Skeletal muscle satellite cell (primary cell): ENCODE results near the gene STX17.

Experiments
- H3K27me3 ChIP-seq: 2 replicates; pipeline ENCODE4 v1.7.0; 2013; ENCODE audit warnings: low read length; ENCODE audit not compliant: control insufficient read depth, insufficient read depth
- H3K36me3 ChIP-seq: 2 replicates; pipeline ENCODE4 v1.7.0; 2013; ENCODE audit warnings: mild to moderate bottlenecking, control low read depth, low read length; ENCODE audit not compliant: insufficient read depth
- H3K4me1 ChIP-seq: 2 replicates; pipeline ENCODE4 v1.7.0; 2013; ENCODE audit warnings: low read length; ENCODE audit not compliant: control insufficient read depth, insufficient read depth
- H3K4me2 ChIP-seq: 2 replicates; pipeline ENCODE4 v1.7.0; 2013; ENCODE audit warnings: mild to moderate bottlenecking, low read length
- H3K4me3 ChIP-seq: 2 replicates; pipeline ENCODE4 v1.7.0; 2013; ENCODE audit warnings: low read length
- H3K9ac ChIP-seq: 2 replicates; pipeline ENCODE4 v1.7.0; 2013; ENCODE audit warnings: mild to moderate bottlenecking, low read depth, low read length, moderate library complexity
- H3K9me3 ChIP-seq: replicated peaks from 2 replicates; pipeline ENCODE4 v1.7.0; 2013; ENCODE audit warnings: mild to moderate bottlenecking, control low read depth, low read length

STX17 gene

DNA sequence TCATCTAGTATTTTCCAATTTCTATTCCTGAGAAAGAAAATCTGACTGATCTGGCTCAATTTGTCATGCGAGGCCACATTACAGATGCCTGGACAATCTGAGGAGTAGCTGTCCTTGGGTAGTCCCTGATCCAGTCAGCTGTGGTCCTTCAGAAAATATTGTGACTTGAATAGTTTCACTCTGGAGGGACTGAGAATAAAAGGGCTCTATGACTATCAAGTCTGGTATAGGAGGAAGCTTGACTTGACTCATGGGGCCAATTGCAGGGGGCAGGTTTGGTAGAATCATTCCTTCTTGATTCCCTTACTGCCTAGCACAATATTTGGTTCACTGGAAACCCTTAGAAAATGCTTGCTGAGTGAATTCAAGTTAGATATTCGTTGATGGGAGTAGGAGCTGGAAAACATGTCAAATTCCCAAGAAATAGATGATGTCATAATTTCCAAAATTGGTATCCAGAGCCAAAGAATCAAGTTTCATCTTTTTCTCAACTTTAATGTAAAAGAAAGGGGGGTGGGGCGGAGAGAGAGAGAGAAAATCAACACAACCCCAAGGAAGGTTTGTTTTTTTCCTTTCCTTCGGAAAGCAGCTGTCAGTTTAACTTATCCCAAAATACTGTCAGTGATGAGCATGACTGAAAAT lies 32.4 kb upstream of the STX17 start:
- Histone ChIP-seq H3K9ac (no peak overlapping the region), H3K4me3 (no peak overlapping the region), H3K27me3 (no peaks in the 10 kb centered on the region), H3K4me2 (no peak overlapping the region), H3K36me3 (no peaks in the 10 kb centered on the region), H3K9me3 (no peaks in the 10 kb centered on the region), H3K4me1 (peaks cover 1% of the 10 kb centered on the region)

DNA sequence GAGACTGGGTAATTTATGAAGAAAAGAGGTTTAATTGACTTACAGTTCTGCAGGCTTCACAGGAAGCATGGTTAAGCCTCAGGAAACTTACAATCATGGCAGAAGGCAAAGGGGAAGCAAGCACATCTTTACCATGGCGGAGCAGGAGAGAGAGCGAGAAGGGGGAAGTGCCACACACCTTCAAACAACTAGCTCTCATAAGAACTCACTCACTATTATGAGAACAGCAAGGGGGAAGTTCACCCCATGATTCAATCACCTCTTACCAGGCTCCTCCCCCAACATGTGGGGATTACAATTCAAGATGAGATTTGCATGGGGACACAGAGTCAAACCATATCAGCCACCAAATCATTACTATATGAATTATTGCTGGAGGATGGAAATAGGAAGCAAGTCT lies 30.3 kb upstream of the STX17 start:
- no peaks in the 10 kb centered on the region for H3K27me3 ChIP-seq
- no peaks in the 10 kb centered on the region for H3K9me3 ChIP-seq
- no peak overlapping the region for H3K4me2 ChIP-seq
- no peaks in the 10 kb centered on the region for H3K36me3 ChIP-seq
- H3K4me3 ChIP-seq = no peak overlapping the region
- no peak overlapping the region for H3K9ac ChIP-seq
- no peaks in the 10 kb centered on the region for H3K4me1 ChIP-seq

DNA sequence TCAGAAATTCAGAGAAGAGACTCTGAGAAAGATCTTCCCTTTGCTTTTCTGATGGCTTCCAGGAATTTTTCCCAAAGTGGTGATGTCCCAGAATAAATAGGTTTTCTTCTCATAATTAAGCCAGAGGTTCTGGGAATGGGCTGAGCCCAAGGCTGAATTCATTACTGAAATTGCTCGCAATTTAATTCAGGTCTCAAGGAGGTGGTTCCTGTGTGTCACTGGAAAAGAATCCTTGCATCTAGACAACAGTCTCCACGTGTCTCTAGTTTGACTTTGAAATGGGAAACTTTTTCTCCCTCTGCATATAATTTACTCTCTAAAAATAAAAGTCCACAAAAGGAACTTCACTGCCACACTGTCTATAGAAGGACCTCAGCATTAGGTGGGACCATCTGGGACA lies 27.8 kb upstream of the STX17 start:
- H3K4me2 ChIP-seq = no peak overlapping the region
- no peaks in the 10 kb centered on the region for H3K36me3 ChIP-seq
- no peaks in the 10 kb centered on the region for H3K27me3 ChIP-seq
- H3K4me1 ChIP-seq = no peaks in the 10 kb centered on the region
- no peak overlapping the region for H3K4me3 ChIP-seq
- H3K9me3 ChIP-seq = no peaks in the 10 kb centered on the region
- no peak overlapping the region for H3K9ac ChIP-seq

DNA sequence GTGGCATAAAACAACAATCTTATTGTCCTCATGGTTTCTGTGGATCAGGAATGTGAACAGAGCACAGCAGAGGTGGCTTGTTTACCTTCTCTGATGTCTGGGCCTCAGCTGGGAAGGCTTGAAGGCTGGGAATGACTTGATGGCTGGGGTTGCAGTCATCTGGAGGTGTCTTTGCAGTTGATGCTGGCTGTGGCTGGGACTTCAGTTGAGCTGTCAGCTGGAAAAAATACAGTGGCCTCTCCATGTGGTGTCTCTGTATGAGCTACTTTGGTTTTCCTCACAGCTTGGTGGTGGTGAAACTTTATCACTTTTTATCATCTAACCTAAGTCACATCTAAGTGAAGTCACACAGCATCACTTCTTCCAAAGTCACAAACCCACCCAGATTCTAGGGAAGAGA lies 24.7 kb upstream of the STX17 start:
- H3K4me2 ChIP-seq = no peak overlapping the region
- H3K9me3 ChIP-seq = no peaks in the 10 kb centered on the region
- H3K27me3 ChIP-seq = no peaks in the 10 kb centered on the region
- no peak overlapping the region for H3K4me3 ChIP-seq
- no peak overlapping the region for H3K9ac ChIP-seq
- no peaks in the 10 kb centered on the region for H3K4me1 ChIP-seq
- no peaks in the 10 kb centered on the region for H3K36me3 ChIP-seq

DNA sequence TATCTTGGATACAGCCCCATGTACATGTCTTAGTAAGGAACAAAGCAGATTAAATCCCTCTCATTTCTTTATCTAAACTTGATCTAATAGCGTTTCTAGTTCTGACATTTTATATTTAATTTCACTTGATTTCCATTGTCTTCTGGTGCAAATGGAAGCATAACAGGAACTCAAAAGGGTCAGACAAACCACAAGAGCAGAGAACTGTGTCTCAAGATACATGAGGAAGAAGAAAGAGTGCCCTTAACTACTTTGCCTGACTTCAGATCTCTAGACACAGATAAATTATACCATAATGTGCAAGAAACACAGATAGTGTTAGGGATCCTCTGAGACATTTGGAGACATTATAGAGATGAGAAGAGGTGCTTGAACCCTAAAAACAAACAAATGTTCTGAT lies 20.7 kb upstream of the STX17 start:
- Histone ChIP-seq H3K27me3 (no peaks in the 10 kb centered on the region), H3K4me3 (no peak overlapping the region), H3K9ac (no peak overlapping the region), H3K36me3 (no peaks in the 10 kb centered on the region), H3K4me2 (no peak overlapping the region), H3K4me1 (no peaks in the 10 kb centered on the region), H3K9me3 (no peaks in the 10 kb centered on the region)

DNA sequence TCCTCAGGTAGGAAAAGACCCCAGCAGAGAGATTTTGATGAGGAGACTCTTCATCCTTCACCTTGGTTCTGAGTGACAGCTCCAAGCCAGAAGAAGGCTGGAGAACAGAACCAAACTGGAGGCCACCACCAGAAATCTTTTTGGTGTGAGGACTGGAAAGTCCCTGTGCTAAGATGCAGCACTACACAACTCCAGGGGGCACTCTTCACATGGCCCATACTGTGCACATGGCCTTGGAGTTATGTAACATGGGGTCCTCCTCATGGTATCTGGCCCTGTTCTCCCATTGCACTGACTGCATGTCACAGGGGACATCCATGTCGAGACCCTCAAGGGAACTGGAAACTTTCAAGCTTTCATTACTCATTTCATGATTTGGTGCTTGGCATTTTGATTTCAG lies 17.3 kb upstream of the STX17 start:
- H3K9me3 ChIP-seq = no peaks in the 10 kb centered on the region
- H3K4me3 ChIP-seq = no peak overlapping the region
- no peaks in the 10 kb centered on the region for H3K4me1 ChIP-seq
- H3K27me3 ChIP-seq = peaks cover 23% of the 10 kb centered on the region
- no peak overlapping the region for H3K4me2 ChIP-seq
- H3K36me3 ChIP-seq = no peaks in the 10 kb centered on the region
- no peak overlapping the region for H3K9ac ChIP-seq

DNA sequence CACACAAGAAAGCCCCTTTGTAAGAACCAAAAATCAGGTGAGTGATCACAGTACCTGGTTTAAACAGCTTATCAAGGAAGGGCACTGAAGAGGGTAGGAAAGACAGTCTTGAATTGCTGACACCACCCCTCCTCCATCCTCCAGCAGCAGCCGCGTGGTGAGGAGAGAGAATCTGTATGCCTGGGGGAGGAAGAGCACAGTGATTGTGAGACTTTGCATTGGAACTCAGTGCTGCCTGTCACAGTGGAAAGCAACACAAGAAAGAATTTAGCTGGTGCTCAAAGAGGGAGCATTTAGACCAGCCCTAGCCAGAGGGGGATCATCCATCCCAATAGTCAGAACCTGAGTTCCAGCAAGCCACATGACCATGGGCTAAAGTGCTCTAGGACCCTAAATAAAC lies 11.6 kb upstream of the STX17 start:
- no peaks in the 10 kb centered on the region for H3K9me3 ChIP-seq
- H3K9ac ChIP-seq = no peak overlapping the region
- H3K4me3 ChIP-seq = no peak overlapping the region
- H3K4me2 ChIP-seq = no peak overlapping the region
- H3K4me1 ChIP-seq = no peaks in the 10 kb centered on the region
- H3K27me3 ChIP-seq = peaks cover 54% of the 10 kb centered on the region
- H3K36me3 ChIP-seq = no peaks in the 10 kb centered on the region

DNA sequence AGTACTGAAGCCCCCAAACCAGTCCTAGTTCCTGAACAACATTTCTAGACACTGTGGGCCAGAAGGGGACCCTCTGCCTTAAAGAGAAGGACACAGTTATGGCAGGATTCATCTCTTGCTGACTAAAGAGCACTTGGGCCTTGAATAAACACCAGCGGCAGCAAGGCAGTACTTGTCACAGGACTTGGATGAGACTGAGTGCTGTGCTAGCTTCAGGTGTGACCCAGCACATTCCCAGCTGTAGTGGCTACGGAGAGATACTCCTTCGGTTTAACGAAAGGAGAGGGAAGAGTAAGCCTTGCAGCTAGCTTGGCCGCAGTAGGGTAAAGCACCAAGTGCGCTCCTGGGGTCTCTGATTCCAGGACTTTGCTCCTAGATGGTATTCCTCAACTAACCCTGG lies 10.9 kb upstream of the STX17 start:
- Histone ChIP-seq H3K4me2 (no peak overlapping the region), H3K27me3 (peaks cover 59% of the 10 kb centered on the region), H3K9ac (no peak overlapping the region), H3K9me3 (no peaks in the 10 kb centered on the region), H3K4me1 (no peaks in the 10 kb centered on the region), H3K36me3 (no peaks in the 10 kb centered on the region), H3K4me3 (no peak overlapping the region)

DNA sequence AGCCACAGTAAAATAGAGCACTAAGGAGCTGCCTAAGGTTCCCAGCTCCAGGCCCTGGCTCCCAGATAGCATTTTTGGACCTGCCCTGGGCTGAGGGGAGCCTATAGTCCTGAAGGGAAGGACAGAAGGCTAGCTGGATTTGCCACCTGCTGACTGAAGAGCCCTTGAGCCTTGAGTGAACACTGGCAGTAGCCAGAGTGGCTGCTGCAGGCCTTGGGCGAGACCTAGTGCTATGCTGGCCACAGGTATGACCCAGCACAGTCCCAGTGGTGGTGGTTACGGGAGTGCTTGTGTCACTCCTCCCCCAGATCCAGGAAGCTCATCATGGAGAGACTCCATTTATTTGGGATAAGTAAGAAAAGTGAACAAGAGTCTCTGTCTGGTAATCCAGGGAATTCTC lies 10.3 kb upstream of the STX17 start:
- no peak overlapping the region for H3K4me3 ChIP-seq
- H3K9me3 ChIP-seq = no peaks in the 10 kb centered on the region

DNA sequence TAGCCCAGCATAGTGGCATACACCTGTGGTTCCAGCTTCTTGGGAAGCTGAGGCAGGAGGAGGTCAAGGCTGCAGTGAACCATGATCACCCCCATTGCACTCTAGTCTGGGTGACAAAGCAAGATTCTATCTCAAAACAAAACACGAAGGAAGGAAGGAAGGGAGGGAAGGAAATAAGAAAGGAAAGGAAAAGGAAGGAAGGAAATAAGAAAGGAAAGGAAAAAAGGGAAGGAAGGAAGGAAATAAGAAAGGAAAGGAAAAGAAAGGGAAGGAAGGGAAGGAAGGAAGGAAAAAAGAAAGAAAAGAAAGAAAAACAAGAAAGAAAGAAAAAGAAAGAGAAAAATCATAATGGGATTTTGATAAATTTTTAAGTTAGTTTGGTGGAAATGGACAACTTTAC lies 3.1 kb upstream of the STX17 start:
- Histone ChIP-seq H3K36me3 (no peaks in the 10 kb centered on the region), H3K4me3 (no peak overlapping the region), H3K4me2 (no peak overlapping the region), H3K27me3 (peaks cover 19% of the 10 kb centered on the region), H3K4me1 (peaks cover 6% of the 10 kb centered on the region), H3K9ac (no peak overlapping the region), H3K9me3 (no peaks in the 10 kb centered on the region)

More for the DNA sequence above, 10.3 kb upstream of the STX17 start:
- Histone ChIP-seq H3K9ac (no peak overlapping the region), H3K4me1 (no peaks in the 10 kb centered on the region), H3K36me3 (no peaks in the 10 kb centered on the region), H3K27me3 (peaks cover 62% of the 10 kb centered on the region), H3K4me2 (no peak overlapping the region)

DNA sequence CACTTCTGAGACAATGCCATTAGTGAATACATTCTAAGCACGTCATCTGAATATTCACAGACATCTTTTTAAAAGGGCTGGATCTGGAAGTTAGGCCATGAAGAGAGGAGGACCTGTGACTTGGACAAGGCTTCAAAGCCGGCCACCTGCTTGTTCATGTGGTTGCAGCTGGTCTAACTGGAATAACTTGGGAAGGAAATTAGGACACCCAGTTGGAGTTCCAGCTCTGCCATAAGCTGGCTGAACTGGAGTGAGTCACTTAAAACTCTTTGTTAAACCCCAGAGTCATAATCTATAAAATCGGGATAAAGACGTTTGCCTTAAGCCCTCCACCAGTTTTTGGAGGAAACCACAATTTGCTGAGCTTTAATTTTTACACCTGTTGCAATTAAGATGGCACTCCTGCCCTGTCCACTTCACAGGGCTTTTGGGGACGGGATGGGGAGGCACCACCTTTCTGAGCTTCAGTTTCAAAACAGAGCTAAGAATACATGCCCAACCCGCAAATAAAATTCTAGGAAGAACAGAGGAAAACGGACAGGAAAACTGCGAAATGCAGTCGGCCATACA lies 536 bp upstream of the STX17 start:
- H3K4me1 ChIP-seq = peaks cover 6% of the 10 kb centered on the region
- peak overlapping the region; percentile 98 for H3K9ac ChIP-seq
- no peaks in the 10 kb centered on the region for H3K9me3 ChIP-seq
- peaks cover 5% of the 10 kb centered on the region for H3K27me3 ChIP-seq
- peak overlapping the region; percentile 84 for H3K4me2 ChIP-seq
- peak overlapping the region; percentile 100 for H3K4me3 ChIP-seq
- no peaks in the 10 kb centered on the region for H3K36me3 ChIP-seq

DNA sequence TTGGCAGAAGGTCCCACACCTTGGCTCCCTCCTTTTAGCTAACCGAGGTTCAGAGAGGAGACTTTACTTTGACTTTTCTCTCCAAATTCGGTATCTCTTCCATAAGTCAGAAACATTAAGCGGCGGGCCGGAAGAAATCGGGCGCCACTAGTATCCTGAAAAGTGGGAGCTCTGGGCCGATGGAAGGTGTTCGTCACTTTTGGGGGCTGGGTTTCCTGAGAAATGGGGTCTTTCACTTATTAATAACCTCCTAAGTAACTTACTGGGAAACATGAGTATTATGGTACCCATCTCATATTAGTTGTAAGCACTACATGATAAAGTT lies 716 bp downstream of the STX17 start:
- no peaks in the 10 kb centered on the region for H3K9me3 ChIP-seq
- H3K27me3 ChIP-seq = no peaks in the 10 kb centered on the region
- peak overlapping the region; percentile 100 for H3K4me3 ChIP-seq
- peaks cover 6% of the 10 kb centered on the region for H3K4me1 ChIP-seq
- H3K36me3 ChIP-seq = no peaks in the 10 kb centered on the region
- H3K4me2 ChIP-seq = peak overlapping the region; percentile 84
- H3K9ac ChIP-seq = peak overlapping the region; percentile 98
